Heart left ventricle (tissue), 16 donors: ENCODE data around the gene ADSS1. TPM values are rescaled to one million over a fixed set of nuclear protein-coding genes. Genes with fewer than 3 reads are reported as not detected.

Experiments
- ATAC-seq, 4 donors: fragments of 200-7000 bp; cut with Tn5 transposase; one replicate each; pipeline ENCODE4 v1.9.1; 2020 to 2022; ENCODE audit warnings: moderate library complexity in 4 of 4, mild to moderate bottlenecking in 3 of 4, moderate number of reproducible peaks in 1 of 4
- DNase-seq, 5 donors: peaks; one replicate each; pipeline ENCODE4 v3.0.0-alpha.2; 2020
- H3K27ac ChIP-seq, 12 donors: fragments of 200-600 bp; sonication (generic) in 4 of 12; one replicate each; pipeline versions ENCODE4 v1.5.0 to v1.8.0; 2016 to 2022; ENCODE audit warnings: mild to moderate bottlenecking in 2 of 12
- H3K27me3 ChIP-seq, 9 donors: fragments of 200-600 bp; sonication (generic) in 2 of 9; one replicate each; pipeline versions ENCODE4 v1.5.1 to v1.8.0; 2016 to 2022; ENCODE audit warnings: mild to moderate bottlenecking in 3 of 9
- H3K36me3 ChIP-seq, 9 donors: fragments of 200-600 bp; sonication (generic) in 2 of 9; one replicate each; pipeline versions ENCODE4 v1.5.0 to v1.8.0; 2018 to 2022; ENCODE audit warnings: mild to moderate bottlenecking in 2 of 9
- H3K4me1 ChIP-seq, 12 donors: fragments of 200-600 bp; sonication (generic) in 4 of 12; one replicate each; pipeline versions ENCODE4 v1.5.0 to v1.8.0; 2016 to 2022; ENCODE audit warnings: mild to moderate bottlenecking in 3 of 12
- H3K4me3 ChIP-seq, 12 donors: fragments of 200-600 bp; sonication (generic) in 4 of 12; one replicate each; pipeline versions ENCODE4 v1.5.0 to v1.8.0; 2017 to 2022; ENCODE audit warnings: mild to moderate bottlenecking in 9 of 12, moderate library complexity in 4 of 12
- H3K9me3 ChIP-seq, 12 donors: fragments of 200-600 bp; sonication (generic) in 4 of 12; one replicate each; pipeline versions ENCODE4 v1.5.0 to v1.8.0; 2016 to 2022; ENCODE audit warnings: mild to moderate bottlenecking in 1 of 12
- CTCF ChIP-seq, 12 donors: fragments of 200-600 bp; sonication (generic) in 4 of 12; IDR thresholded peaks; one replicate each; pipeline versions ENCODE4 v1.5.0 to v1.8.0; 2018 to 2022; ENCODE audit warnings: antibody characterized with exemption in 12 of 12, mild to moderate bottlenecking in 5 of 12
- POLR2A ChIP-seq, 2 donors: fragments of 450-650 bp; IDR thresholded peaks; one replicate each; pipeline ENCODE4 v1.6.1; 2017; ENCODE audit warnings: antibody characterized with exemption in 2 of 2, mild to moderate bottlenecking in 2 of 2, moderate library complexity in 2 of 2
- WGBS, 4 donors: extraction: QIAGEN DNeasy Blood & Tissue Kit in 2 of 4; methylation state at CpG; one replicate each; pipeline versions ENCODE4 v1.1.5 to v1.1.7; 2013 to 2018; 5-methylcytosine and 5-hydroxymethylcytosine counted together
- intact Hi-C, 10 donors: fragments of 100-400 bp; cut with DNase I; formaldehyde crosslinking; loops; one replicate each; pipeline versions ENCODE4 v1.11.1 to v1.14.2; 2022
- polyA plus RNA-seq, 2 donors: library from polyadenylated mRNA; stranded (reverse); fragments of 200-250 nt; gene quantifications; one replicate each; pipeline ENCODE4 v1.2.3, GENCODE V29; 2013
- total RNA-seq, 9 donors: library from RNA; depleted of rRNA in 2 of 9; stranded (reverse); fragments of >200 nt in 2 of 9; fragmentation: NEBNext Ultra II Directional in 3 of 9; extraction: Animal tissue kit (Norgen Biotek cat#: 25700) in 3 of 9; gene quantifications; one replicate each; pipeline versions ENCODE4 v1.1.0 to v1.2.4, GENCODE V29; 2016 to 2023
- donor health status: ischemic (EF 13 %, LVEDD 7.1; RV severe dilation, severe dysfunction).
- donor health status: healthy with polysubstance abuse.
- donor health status: DM: no; HTN: yes; CAD: no.
- donor health status: DM: no; HTN: no; CAD: no.
- donor health status: ischemic (EF 25% LVEDD 6.9; RV normal size, moderate dysfunction).
- donor health status: ischemic (EF 25% LVEDD 5.7; RV mildly dilated, moderate dysfunction).
- donor health status: healthy.
- donor health status: DM: yes; HTN: yes; CAD: no.
- donor health status: ischemic (EF 35%, LVEDD 5.7; RV mildly dilated, moderate dysfunction).
- donor health status: nonischemic (EF 11% LVEDD 7.7; RV severe dilation, severe dysfunction).
- donor health status: DM: yes; HTN: yes; CAD: no.
- donor health status: PGD.
- donor health status: ischemic (EF 29% LVEDD 5.4; RV normal size, mild dysfunction).
- donor health status: nonischemic (EF 23%, LVEDD 6.1; RV moderate dilation, normal function).

The ADSS1 gene
- total and polyA plus RNA-seq, 11 donors, result 64.7 to 258 (median 160) TPM

- WGBS, 4 donors, result 66 to 80% (median 70%) methylated on average over 14 to 16 of the region's 16 CpGs
- Histone ChIP-seq H3K4me1 (peaks cover 22 to 91% (median 73%) of the 10 kb centered on the region in 12 donors), H3K27ac (peak overlapping the region in 9 of 12 donors; percentile 64 to 93 (median 86)), H3K36me3 (peaks cover 0 to 6% (median under 1%) of the 10 kb centered on the region in 9 donors), H3K27me3 (no peaks in the 10 kb centered on the region), H3K4me3 (peak overlapping the region; percentile 71 to 100 (median 93)), H3K9me3 (no peaks in the 10 kb centered on the region)
- no peak for TF ChIP-seq POLR2A (IDR thresholded peaks at IDR 0.05)
- no peak for TF ChIP-seq CTCF (IDR thresholded peaks at IDR 0.05)
- no peak for ATAC-seq
- DNase-seq, result peak in 1 of 5 donors; percentile 55
- intact Hi-C loops, result loop anchor here in 1 of 10 donors (5.0 kb wide), 1 partner anchor 39 kb away; no protein-coding TSS in a partner anchor
Observed at GRCh38 chr14:104690861-104691455, 33.1 kb upstream of the ADSS1 start.

- TF ChIP-seq POLR2A (IDR thresholded peaks at IDR 0.05), result no peak
- TF ChIP-seq CTCF (IDR thresholded peaks at IDR 0.05), result no peak
- Histone ChIP-seq H3K36me3 (peaks cover 0 to 13% (median 7%) of the 10 kb centered on the region in 9 donors), H3K27me3 (no peaks in the 10 kb centered on the region), H3K27ac (peak overlapping the region in 3 of 12 donors; percentile 23 to 40 (median 33)), H3K4me1 (peaks cover 22 to 96% (median 81%) of the 10 kb centered on the region in 12 donors), H3K4me3 (peak overlapping the region in 9 of 12 donors; percentile 71 to 100 (median 94)), H3K9me3 (no peaks in the 10 kb centered on the region)
- intact Hi-C loops, result loop anchor here in 1 of 10 donors (5.0 kb wide), 1 partner anchor 39 kb away; no protein-coding TSS in a partner anchor
- ATAC-seq (no peak), DNase-seq (peak in 2 of 5 donors; percentile 19 to 60)
- WGBS, 4 donors, result 72 to 88% (median 87%) methylated on average over 11 to 19 of the region's 19 CpGs
Observed at GRCh38 chr14:104691546-104692260, 32.3 kb upstream of the ADSS1 start.

- Histone ChIP-seq H3K4me1 (peaks cover 25 to 96% (median 86%) of the 10 kb centered on the region in 12 donors), H3K4me3 (no peak overlapping the region), H3K9me3 (no peaks in the 10 kb centered on the region), H3K27ac (peak overlapping the region in 6 of 12 donors; percentile 7 to 40 (median 22)), H3K27me3 (no peaks in the 10 kb centered on the region), H3K36me3 (peaks cover 0 to 15% (median 7%) of the 10 kb centered on the region in 9 donors)
- DNase-seq (peak in 2 of 5 donors; percentile 30 to 64), ATAC-seq (no peak)
- no peak for TF ChIP-seq POLR2A (IDR thresholded peaks at IDR 0.05)
- no peak for TF ChIP-seq CTCF (IDR thresholded peaks at IDR 0.05)
- intact Hi-C loops, result loop anchor here in 1 of 10 donors (5.0 kb wide), 1 partner anchor 40 kb away; no protein-coding TSS in a partner anchor
- 85 to 91% (median 88%) methylated on average over 6 to 15 of the region's 15 CpGs for WGBS, 4 donors
Observed at GRCh38 chr14:104692261-104692938, 31.6 kb upstream of the ADSS1 start.
